Cerebellar nuclear complex (tissue), 1 donor: ENCODE data around the gene RAD54L.
A peak's percentile ranks its signal among the peaks of the same experiment; 100 is the strongest.
"Not testable (repeated sequence)": the region's sequence is repeated elsewhere in the genome, so short reads cannot be mapped to it uniquely, and the experiment has no call there.

Experiments used
- DNase-seq, 2 experiments: peaks; one replicate each; lab custom pipeline; 2025; lab: John Stamatoyannopoulos, UW

Gene RAD54L

GRCh38 chr1:46247436-46248121 is at the start of gene RAD54L:
Gene RAD54L (plus strand): TSS chr1:46247763. CDS start chr1:46248406, 643 bp downstream.
- DNase-seq: peak; percentile 72 to 92

- DNase-seq: no peak
Measured at GRCh38 chr1:46197964-46198811, 49.4 kb upstream of the RAD54L start, which contains the start of gene POMGNT1. Gene POMGNT1 (minus strand): TSS chr1:46198434. CDS start chr1:46197821, 613 bp downstream.

- DNase-seq: no peak
Measured at GRCh38 chr1:46199233-46199749, 48.3 kb upstream of the RAD54L start.

- DNase-seq: peak in 1 of 2 experiments; percentile 41
Measured at GRCh38 chr1:46203738-46204405, 43.7 kb upstream of the RAD54L start.

GRCh38 chr1:46204406-46204742 is 43.2 kb upstream of the RAD54L start:
- no peak for DNase-seq

- no peak for DNase-seq
Measured at GRCh38 chr1:46205141-46205540, 42.4 kb upstream of the RAD54L start.

- DNase-seq: no peak
Measured at GRCh38 chr1:46205791-46206190, 41.8 kb upstream of the RAD54L start.

- DNase-seq: no peak
Measured at GRCh38 chr1:46206399-46206798, 41.2 kb upstream of the RAD54L start.

- DNase-seq: peak in 1 of 2 experiments; percentile 18
Measured at GRCh38 chr1:46210561-46210960, 37.0 kb upstream of the RAD54L start.

- no peak for DNase-seq
Measured at GRCh38 chr1:46211051-46211450, 36.5 kb upstream of the RAD54L start.

GRCh38 chr1:46215504-46215903 is 32.1 kb upstream of the RAD54L start:
- no peak for DNase-seq

- no peak for DNase-seq
Measured at GRCh38 chr1:46218443-46218842, 29.1 kb upstream of the RAD54L start.

- no peak for DNase-seq
Measured at GRCh38 chr1:46219551-46220520, 27.7 kb upstream of the RAD54L start.

GRCh38 chr1:46220808-46221207 is 26.8 kb upstream of the RAD54L start:
- no peak for DNase-seq

- DNase-seq: no peak
Measured at GRCh38 chr1:46221749-46222148, 25.8 kb upstream of the RAD54L start.

GRCh38 chr1:46223055-46223454 is 24.5 kb upstream of the RAD54L start:
- DNase-seq: not testable (repeated sequence)

- DNase-seq: peak in 1 of 2 experiments; percentile 61
Measured at GRCh38 chr1:46223472-46223943, 24.1 kb upstream of the RAD54L start.

- no peak for DNase-seq
Measured at GRCh38 chr1:46224966-46225365, 22.6 kb upstream of the RAD54L start.

- DNase-seq: not testable (repeated sequence)
Measured at GRCh38 chr1:46231231-46231630, 16.3 kb upstream of the RAD54L start.

GRCh38 chr1:46236882-46237281 is 10.7 kb upstream of the RAD54L start:
- no peak for DNase-seq

- not testable (repeated sequence) for DNase-seq
Measured at GRCh38 chr1:46238865-46239264, 8.7 kb upstream of the RAD54L start.
